Liver (tissue), 3 donors: ENCODE results near the gene DHCR24.

Source experiments
- FOXA1 ChIP-seq: IDR thresholded peaks from 2 replicates; pipeline ENCODE4 v1.6.1; 2016; ENCODE audit warnings: antibody characterized with exemption
- GABPA ChIP-seq, 2 donors: IDR thresholded peaks in 1 of 2; conservative IDR thresholded peaks in 1 of 2; 2 replicates each; pipeline ENCODE4 v1.6.1; 2016; ENCODE audit warnings: antibody characterized with exemption in 2 of 2, mild to moderate bottlenecking in 1 of 2, moderate library complexity in 1 of 2
- RAD21 ChIP-seq, 2 donors: IDR thresholded peaks; 2 replicates each; pipeline ENCODE4 v1.6.1; 2016; ENCODE audit warnings: antibody characterized with exemption in 2 of 2, mild to moderate bottlenecking in 2 of 2
- REST ChIP-seq: IDR thresholded peaks from 2 replicates; pipeline ENCODE4 v1.6.1; 2016; ENCODE audit warnings: antibody characterized with exemption, mild to moderate bottlenecking
- SP1 ChIP-seq: IDR thresholded peaks from 2 replicates; pipeline ENCODE4 v1.6.1; 2018; ENCODE audit warnings: antibody characterized with exemption, mild to moderate bottlenecking
- TAF1 ChIP-seq: conservative IDR thresholded peaks from 2 replicates; pipeline ENCODE4 v1.6.1; 2016; ENCODE audit warnings: antibody characterized with exemption, mild to moderate bottlenecking
- TF ChIP-seq, protein P1 (sequence below): fragments of 150-350 bp; IDR thresholded peaks from 2 replicates; pipeline ENCODE4 v1.5.1; 2017; ENCODE audit warnings: improper control_type of control experiment, low read depth, low read length; ENCODE audit not compliant: missing input control
- donor health status: healthy.
- donor health status: healthy.

- TF ChIP-seq, protein P1, sequence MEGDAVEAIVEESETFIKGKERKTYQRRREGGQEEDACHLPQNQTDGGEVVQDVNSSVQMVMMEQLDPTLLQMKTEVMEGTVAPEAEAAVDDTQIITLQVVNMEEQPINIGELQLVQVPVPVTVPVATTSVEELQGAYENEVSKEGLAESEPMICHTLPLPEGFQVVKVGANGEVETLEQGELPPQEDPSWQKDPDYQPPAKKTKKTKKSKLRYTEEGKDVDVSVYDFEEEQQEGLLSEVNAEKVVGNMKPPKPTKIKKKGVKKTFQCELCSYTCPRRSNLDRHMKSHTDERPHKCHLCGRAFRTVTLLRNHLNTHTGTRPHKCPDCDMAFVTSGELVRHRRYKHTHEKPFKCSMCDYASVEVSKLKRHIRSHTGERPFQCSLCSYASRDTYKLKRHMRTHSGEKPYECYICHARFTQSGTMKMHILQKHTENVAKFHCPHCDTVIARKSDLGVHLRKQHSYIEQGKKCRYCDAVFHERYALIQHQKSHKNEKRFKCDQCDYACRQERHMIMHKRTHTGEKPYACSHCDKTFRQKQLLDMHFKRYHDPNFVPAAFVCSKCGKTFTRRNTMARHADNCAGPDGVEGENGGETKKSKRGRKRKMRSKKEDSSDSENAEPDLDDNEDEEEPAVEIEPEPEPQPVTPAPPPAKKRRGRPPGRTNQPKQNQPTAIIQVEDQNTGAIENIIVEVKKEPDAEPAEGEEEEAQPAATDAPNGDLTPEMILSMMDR, result no peak
- no peak for TF ChIP-seq RAD21 (IDR thresholded peaks at IDR 0.05)
- TF ChIP-seq FOXA1, result no peak
- no peak for TF ChIP-seq SP1
- no peak for TF ChIP-seq GABPA (IDR thresholded peaks at IDR 0.05 in 1 of 2, conservative IDR thresholded peaks at IDR 0.05 in 1 of 2)
- peak; percentile 44 for TF ChIP-seq REST
- TF ChIP-seq TAF1, result peak; percentile 26
These were observed at the start of gene DHCR24 for GRCh38 chr1:54886724-54887664.
